Endothelial cell of umbilical vein (primary cell): ENCODE data around the gene GRIA1.

ENCODE experiments used
- CTCF ChIP-seq, 2 donors: IDR thresholded peaks; 1 replicate in 1 of 2; 2 replicates in 1 of 2; pipeline ENCODE4 v1.5.1; 2011; ENCODE audit warnings: low read length in 2 of 2, mild to moderate bottlenecking in 2 of 2, moderate library complexity in 2 of 2, control low read depth in 1 of 2, inconsistent platforms in 1 of 2, low read depth in 1 of 2; ENCODE audit not compliant: insufficient read depth in 1 of 2; ENCODE audit errors: extremely low read depth in 1 of 2
- EZH2 ChIP-seq: IDR thresholded peaks from 2 replicates; pipeline ENCODE4 v1.6.1; 2012; ENCODE audit warnings: borderline replicate concordance, low read depth, mild to moderate bottlenecking, moderate library complexity, low read length, inconsistent platforms; ENCODE audit not compliant: severe bottlenecking
- FOS ChIP-seq: IDR thresholded peaks from 2 replicates; pipeline ENCODE4 v1.6.1; 2011; ENCODE audit warnings: mild to moderate bottlenecking, low read length, moderate library complexity, borderline replicate concordance; ENCODE audit not compliant: insufficient read depth
- GATA2 ChIP-seq: IDR thresholded peaks from 2 replicates; pipeline ENCODE4 v1.7.0; 2011; ENCODE audit warnings: low read depth, mild to moderate bottlenecking, moderate library complexity, mixed read lengths, low read length; ENCODE audit not compliant: insufficient read length, insufficient read depth
- JUN ChIP-seq: IDR thresholded peaks from 2 replicates; pipeline ENCODE4 v1.6.1; 2011; ENCODE audit warnings: borderline replicate concordance, low read depth; ENCODE audit not compliant: insufficient read length, insufficient read depth
- MAX ChIP-seq: IDR thresholded peaks from 2 replicates; pipeline ENCODE4 v1.6.1; 2011; ENCODE audit not compliant: insufficient read depth, insufficient read length
- MYC ChIP-seq: IDR thresholded peaks from one replicate; pipeline ENCODE4 v1.6.1; 2011; ENCODE audit warnings: mild to moderate bottlenecking, low read depth, low read length
- POLR2A ChIP-seq: IDR thresholded peaks from 2 replicates; pipeline ENCODE4 v1.6.1; 2012; ENCODE audit warnings: low read depth, mild to moderate bottlenecking, control low read depth, low read length
- POLR2AphosphoS5 ChIP-seq: IDR thresholded peaks from 2 replicates; pipeline ENCODE4 v1.6.1; 2012; ENCODE audit warnings: low read depth, mild to moderate bottlenecking, control low read depth, low read length, moderate library complexity; ENCODE audit not compliant: insufficient read depth

- TF ChIP-seq EZH2 (no peak), CTCF (IDR thresholded peaks at IDR 0.05; ENCODE audit: extremely low read depth in 1 of 2, insufficient read depth in 1 of 2, low read depth in 1 of 2, low read length in 2 of 2) (no peak), MAX (no peak), POLR2A (no peak), POLR2AphosphoS5 (no peak), FOS (no peak), JUN (no peak), GATA2 (no peak), MYC (no peak)
These were observed 182.0 kb downstream of the GRIA1 start for GRCh38 chr5:153672347-153673090.
